T-cell (primary cell): ENCODE measurements around the gene SHC4. TPM values are rescaled to one million over a fixed set of nuclear protein-coding genes. Genes with fewer than 3 reads are reported as not detected.
A peak's percentile ranks its signal among the peaks of the same experiment; 100 is the strongest.

Experiments used
- ATAC-seq, 4 experiments: fragments of 200-7000 bp in 3 of 4; fragments of 150-1000 bp in 1 of 4; cut with Tn5 transposase; replicated peaks in 1 of 4; 1 replicate in 3 of 4; 2 replicates in 1 of 4; pipeline ENCODE4 v1.10.0; 2021; ENCODE audit warnings: moderate library complexity in 3 of 4, mild to moderate bottlenecking in 2 of 4, moderate number of reproducible peaks in 1 of 4
- CTCF ChIA-PET, 2 donors: fragments of 300-600 bp; sonication (Branson Sonifier 250); formaldehyde crosslinking; loops; one replicate each; lab custom pipeline; 2022; ENCODE audit warnings: antibody characterized with exemption in 2 of 2; lab: Charles Lee
- POLR2A ChIA-PET, 2 donors: fragments of 300-600 bp; sonication (Branson Sonifier 250); formaldehyde crosslinking; loops; one replicate each; lab custom pipeline; 2022; ENCODE audit warnings: antibody characterized with exemption in 2 of 2; lab: Charles Lee
- DNase-seq, 35 experiments: peaks; one replicate each; pipeline versions ENCODE4 v3.0.0 to v3.0.0-alpha.2; 2013 to 2023
- H3K27ac ChIP-seq: one replicate; pipeline ENCODE4 v1.5.1; 2013; ENCODE audit warnings: low read length
- H3K27me3 ChIP-seq, 2 experiments: replicated peaks in 1 of 2; 1 replicate in 1 of 2; 2 replicates in 1 of 2; pipeline versions ENCODE4 v1.6.1 to v1.7.0; 2013; ENCODE audit warnings: low read length in 1 of 2, mixed read lengths in 1 of 2; ENCODE audit not compliant: control insufficient read depth in 2 of 2, insufficient read depth in 2 of 2; ENCODE audit errors: extremely low read depth in 1 of 2
- H3K36me3 ChIP-seq, 2 donors: 1 replicate in 1 of 2; 2 replicates in 1 of 2; pipeline versions ENCODE4 v1.6.1 to v1.7.0; 2013; ENCODE audit warnings: low read length in 1 of 2; ENCODE audit not compliant: control insufficient read depth in 2 of 2, insufficient read depth in 1 of 2; ENCODE audit errors: extremely low read depth in 1 of 2
- H3K4me1 ChIP-seq, 2 experiments: 1 replicate in 1 of 2; 2 replicates in 1 of 2; pipeline versions ENCODE4 v1.6.1 to v1.7.0; 2013; ENCODE audit warnings: low read length in 2 of 2, mixed read lengths in 1 of 2; ENCODE audit not compliant: insufficient read depth in 2 of 2, control insufficient read depth in 1 of 2; ENCODE audit errors: extremely low read depth in 1 of 2
- H3K4me3 ChIP-seq, 2 donors: 1 replicate in 1 of 2; 2 replicates in 1 of 2; pipeline versions ENCODE4 v1.5.1 to v1.7.0; 2013; ENCODE audit warnings: mild to moderate bottlenecking in 2 of 2, low read length in 1 of 2, moderate library complexity in 1 of 2; ENCODE audit not compliant: control insufficient read depth in 1 of 2; ENCODE audit errors: extremely low read depth in 1 of 2
- H3K9me3 ChIP-seq: 2 replicates; pipeline ENCODE4 v1.7.0; 2013
- H3K27ac Mint-ChIP-seq, 2 donors: one replicate each; pipeline ENCODE4 v1.8.0; 2020 to 2021; ENCODE audit warnings: mild to moderate bottlenecking in 2 of 2, mixed read lengths in 2 of 2
- H3K27me3 Mint-ChIP-seq, 2 donors: one replicate each; pipeline ENCODE4 v1.8.0; 2021 to 2022; ENCODE audit warnings: mixed read lengths in 2 of 2
- H3K36me3 Mint-ChIP-seq: one replicate; pipeline ENCODE4 v1.8.0; 2021; ENCODE audit warnings: mixed read lengths
- H3K4me1 Mint-ChIP-seq, 3 donors: one replicate each; pipeline ENCODE4 v1.8.0; 2020 to 2022; ENCODE audit warnings: mixed read lengths in 3 of 3, mild to moderate bottlenecking in 1 of 3
- H3K4me3 Mint-ChIP-seq, 3 donors: one replicate each; pipeline ENCODE4 v1.8.0; 2020 to 2022; ENCODE audit warnings: mild to moderate bottlenecking in 3 of 3, mixed read lengths in 3 of 3, moderate library complexity in 3 of 3
- H3K9me3 Mint-ChIP-seq, 3 donors: one replicate each; pipeline ENCODE4 v1.8.0; 2020 to 2022; ENCODE audit warnings: mixed read lengths in 3 of 3
- WGBS: methylation state at CpG from one replicate; pipeline ENCODE4 v1.1.5; 2013; ENCODE audit warnings: missing lambda C conversion rate; ENCODE audit not compliant: insufficient coverage; 5-methylcytosine and 5-hydroxymethylcytosine counted together
- total RNA-seq, 35 experiments: library from RNA in 6 of 35; stranded (reverse) in 6 of 35; fragments of 120-200 nt in 1 of 35; gene quantifications; one replicate each; pipeline versions ENCODE4 v1.2.1 to v1.2.4 and lab custom pipeline; 2013 to 2026

SHC4 gene
- total RNA-seq, 5 donors from 2014 or later (not counting 1 experiment from before 2014, with no cell fraction given) = 0.13 to 0.88 (median 0.19) TPM

- Histone ChIP-seq H3K4me1 (peaks cover 24 to 29% of the 10 kb centered on the region in 2 experiments), H3K4me3 (no peak overlapping the region), H3K27me3 (peaks cover 8 to 34% of the 10 kb centered on the region in 2 experiments), H3K9me3 (no peaks in the 10 kb centered on the region), H3K36me3 (no peaks in the 10 kb centered on the region), H3K27ac (no peak overlapping the region)
- no peak for ATAC-seq
- H3K4me3 Mint-ChIP-seq = peak overlapping the region in 1 of 3 donors; percentile 84
- peaks cover 34 to 40% of the 10 kb centered on the region in 2 donors for H3K27me3 Mint-ChIP-seq
- H3K9me3 Mint-ChIP-seq = no peaks in the 10 kb centered on the region
- peaks cover 31 to 36% (median 33%) of the 10 kb centered on the region in 3 donors for H3K4me1 Mint-ChIP-seq
- POLR2A ChIA-PET = no interaction called here
- no peak for DNase-seq
- no CpG with 5 or more reads among the region's 2 CpGs for WGBS
- H3K27ac Mint-ChIP-seq = no peak overlapping the region
- CTCF ChIA-PET = interaction anchor here (1.1 to 3.9 kb wide), 4 partner anchors 9 to 191 kb away, joined by 3 to 22 read pairs (median 6); no protein-coding TSS in a partner anchor
- no peaks in the 10 kb centered on the region for H3K36me3 Mint-ChIP-seq
Measured at GRCh38 chr15:48964898-48965297, 1.2 kb upstream of the SHC4 start.

- Histone ChIP-seq H3K4me1 (peaks cover 24 to 29% of the 10 kb centered on the region in 2 experiments), H3K27ac (no peak overlapping the region), H3K36me3 (no peaks in the 10 kb centered on the region), H3K9me3 (no peaks in the 10 kb centered on the region), H3K4me3 (peak overlapping the region; percentile 39 to 89), H3K27me3 (peaks cover 8 to 31% of the 10 kb centered on the region in 2 experiments)
- peaks cover 31 to 36% (median 33%) of the 10 kb centered on the region in 3 donors for H3K4me1 Mint-ChIP-seq
- no peak overlapping the region for H3K27ac Mint-ChIP-seq
- 25% methylated on average over 51 of the region's 54 CpGs for WGBS
- ChIA-PET CTCF (interaction anchor here in 1 of 2 donors (0.8 to 3.9 kb wide), 2 partner anchors 13 to 1284 kb away, joined by 3 to 22 read pairs; no protein-coding TSS in a partner anchor), POLR2A (no interaction called here)
- H3K9me3 Mint-ChIP-seq = no peaks in the 10 kb centered on the region
- peak in 3 of 4 experiments; percentile 21 to 51 (median 28) for ATAC-seq
- DNase-seq = peak in 5 of 35 experiments; percentile 7 to 23 (median 9)
- H3K36me3 Mint-ChIP-seq = no peaks in the 10 kb centered on the region
- peaks cover 36 to 42% of the 10 kb centered on the region in 2 donors for H3K27me3 Mint-ChIP-seq
- peak overlapping the region; percentile 63 to 84 (median 75) for H3K4me3 Mint-ChIP-seq
Measured at GRCh38 chr15:48962662-48963523, 826 bp downstream of the SHC4 start.

DNA sequence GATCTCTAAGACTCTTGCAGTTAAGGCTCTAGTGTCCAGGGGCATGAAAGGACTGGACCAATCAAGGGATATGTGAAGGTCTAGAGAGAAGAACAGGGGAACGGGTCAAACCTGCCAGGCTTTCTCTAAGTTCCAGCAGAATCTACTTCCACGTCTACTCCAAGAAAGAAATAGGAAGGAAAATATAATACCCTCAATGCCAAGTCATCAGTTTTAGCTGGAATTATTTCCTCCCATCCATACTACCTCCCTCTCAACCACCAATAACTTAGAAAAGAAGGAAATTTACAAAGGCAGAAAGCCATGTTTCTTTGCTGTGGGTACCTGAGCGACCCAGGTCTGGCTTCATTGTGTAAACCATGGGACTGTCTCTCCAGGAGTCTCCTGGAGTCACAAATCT is 7.8 kb downstream of the SHC4 start:
- H3K4me1 ChIP-seq = no peaks in the 10 kb centered on the region
- ChIA-PET POLR2A (no interaction called here), CTCF (no interaction called here)
- H3K4me1 Mint-ChIP-seq = no peaks in the 10 kb centered on the region
- no peak overlapping the region for H3K4me3 ChIP-seq
- H3K27ac ChIP-seq = no peak overlapping the region
- no peaks in the 10 kb centered on the region for H3K9me3 Mint-ChIP-seq
- peaks cover 0 to 5% of the 10 kb centered on the region in 2 experiments for H3K27me3 ChIP-seq
- H3K36me3 ChIP-seq = no peaks in the 10 kb centered on the region
- DNase-seq (no peak), ATAC-seq (no peak)
- peaks cover 19 to 21% of the 10 kb centered on the region in 2 donors for H3K27me3 Mint-ChIP-seq
- H3K4me3 Mint-ChIP-seq = no peak overlapping the region
- H3K27ac Mint-ChIP-seq = no peak overlapping the region
- no peaks in the 10 kb centered on the region for H3K36me3 Mint-ChIP-seq
- H3K9me3 ChIP-seq = no peaks in the 10 kb centered on the region
- 71% methylated on average over 1 of the region's 3 CpGs for WGBS

GRCh38 chr15:48955370-48955769 is 8.3 kb downstream of the SHC4 start:
- no peaks in the 10 kb centered on the region for H3K4me1 Mint-ChIP-seq
- Histone ChIP-seq H3K27me3 (peaks cover 0 to 5% of the 10 kb centered on the region in 2 experiments), H3K27ac (no peak overlapping the region), H3K4me3 (no peak overlapping the region), H3K4me1 (no peaks in the 10 kb centered on the region), H3K9me3 (no peaks in the 10 kb centered on the region), H3K36me3 (no peaks in the 10 kb centered on the region)
- peaks cover 22 to 25% of the 10 kb centered on the region in 2 donors for H3K27me3 Mint-ChIP-seq
- CTCF ChIA-PET = no interaction called here
- H3K27ac Mint-ChIP-seq = no peak overlapping the region
- no peaks in the 10 kb centered on the region for H3K36me3 Mint-ChIP-seq
- WGBS = 90% methylated on average over 2 of the region's 4 CpGs
- POLR2A ChIA-PET = interaction anchor here in 1 of 2 donors (0.6 kb wide), 1 partner anchor 34 kb away, joined by 5 read pairs; no protein-coding TSS in a partner anchor
- DNase-seq = no peak
- no peaks in the 10 kb centered on the region for H3K9me3 Mint-ChIP-seq
- H3K4me3 Mint-ChIP-seq = no peak overlapping the region
- ATAC-seq = no peak

DNA sequence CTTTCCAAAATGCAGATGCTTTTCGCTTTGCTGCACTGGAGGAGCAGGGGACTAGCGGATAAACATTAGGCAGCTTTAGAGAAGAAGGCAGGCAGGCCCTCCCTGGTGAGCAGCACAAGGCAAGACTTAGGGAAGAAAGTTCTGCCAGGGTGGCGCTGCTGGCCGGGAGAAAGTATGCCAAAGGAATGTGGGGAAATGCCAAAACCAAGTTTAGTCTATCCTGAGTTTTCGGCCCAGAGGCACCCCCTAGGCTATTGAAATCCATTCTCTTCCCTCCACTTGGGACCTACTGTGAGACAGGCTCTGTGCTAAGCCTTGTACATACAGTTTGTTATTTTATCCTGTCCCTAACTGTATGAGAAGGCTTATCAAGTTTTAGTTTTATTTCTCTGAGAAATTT is 9.2 kb downstream of the SHC4 start:
- 94% methylated on average over 5 of the region's 5 CpGs for WGBS
- no peaks in the 10 kb centered on the region for H3K36me3 ChIP-seq
- Mint-ChIP-seq H3K27me3 (peaks cover 21 to 25% of the 10 kb centered on the region in 2 donors), H3K9me3 (no peaks in the 10 kb centered on the region), H3K4me3 (no peak overlapping the region), H3K27ac (no peak overlapping the region), H3K4me1 (no peaks in the 10 kb centered on the region), H3K36me3 (no peaks in the 10 kb centered on the region)
- ChIA-PET CTCF (no interaction called here), POLR2A (no interaction called here)
- no peaks in the 10 kb centered on the region for H3K4me1 ChIP-seq
- H3K4me3 ChIP-seq = no peak overlapping the region
- H3K9me3 ChIP-seq = no peaks in the 10 kb centered on the region
- no peak overlapping the region for H3K27ac ChIP-seq
- no peak for DNase-seq
- H3K27me3 ChIP-seq = peaks cover 0 to 5% of the 10 kb centered on the region in 2 experiments
- no peak for ATAC-seq

- no peaks in the 10 kb centered on the region for H3K9me3 ChIP-seq
- Mint-ChIP-seq H3K27me3 (peaks cover 19 to 21% of the 10 kb centered on the region in 2 donors), H3K4me3 (no peak overlapping the region), H3K27ac (no peak overlapping the region), H3K36me3 (no peaks in the 10 kb centered on the region), H3K9me3 (no peaks in the 10 kb centered on the region), H3K4me1 (no peaks in the 10 kb centered on the region)
- ChIA-PET CTCF (no interaction called here), POLR2A (no interaction called here)
- no peaks in the 10 kb centered on the region for H3K36me3 ChIP-seq
- H3K4me3 ChIP-seq = no peak overlapping the region
- DNase-seq (no peak), ATAC-seq (no peak)
- no peak overlapping the region for H3K27ac ChIP-seq
- peaks cover 0 to 2% of the 10 kb centered on the region in 2 experiments for H3K27me3 ChIP-seq
- H3K4me1 ChIP-seq = no peaks in the 10 kb centered on the region
- WGBS = no CpG with 5 or more reads among the region's 1 CpG
Measured at GRCh38 chr15:48946840-48947187, 16.9 kb downstream of the SHC4 start.
